GM19372 (cell line): ENCODE results near the gene KRTAP10-7.
"Not testable (repeated sequence)": the region's sequence is repeated elsewhere in the genome, so short reads cannot be mapped to it uniquely, and the experiment has no call there.

Experiments used
- ATAC-seq: cut with Tn5 transposase; IDR thresholded peaks from one replicate; pipeline ENCODE4 v1.9.1; 2021; ENCODE audit warnings: mild to moderate bottlenecking, low read depth, moderate library complexity; ENCODE audit not compliant: unreplicated experiment

Gene KRTAP10-7

DNA sequence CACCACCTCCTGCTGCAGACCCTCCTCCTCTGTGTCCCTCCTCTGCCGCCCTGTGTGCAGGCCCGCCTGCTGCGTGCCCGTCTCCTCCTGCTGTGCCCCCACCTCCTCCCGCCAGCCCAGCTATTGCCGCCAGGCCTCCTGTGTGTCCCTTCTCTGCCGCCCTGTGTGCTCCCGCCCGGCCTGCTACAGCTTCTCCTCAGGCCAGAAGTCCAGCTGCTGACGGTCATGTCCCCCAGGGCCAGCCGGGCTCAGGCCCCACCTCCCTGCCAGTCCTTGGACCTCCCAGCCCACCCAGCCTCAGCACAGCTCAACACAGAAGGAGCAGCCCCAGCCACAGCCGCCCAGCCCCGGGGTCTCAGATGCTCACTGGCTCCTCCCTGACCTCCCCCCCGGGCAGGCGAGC is 27.4 kb downstream of the KRTAP10-7 start:
- ATAC-seq = not testable (repeated sequence)

DNA sequence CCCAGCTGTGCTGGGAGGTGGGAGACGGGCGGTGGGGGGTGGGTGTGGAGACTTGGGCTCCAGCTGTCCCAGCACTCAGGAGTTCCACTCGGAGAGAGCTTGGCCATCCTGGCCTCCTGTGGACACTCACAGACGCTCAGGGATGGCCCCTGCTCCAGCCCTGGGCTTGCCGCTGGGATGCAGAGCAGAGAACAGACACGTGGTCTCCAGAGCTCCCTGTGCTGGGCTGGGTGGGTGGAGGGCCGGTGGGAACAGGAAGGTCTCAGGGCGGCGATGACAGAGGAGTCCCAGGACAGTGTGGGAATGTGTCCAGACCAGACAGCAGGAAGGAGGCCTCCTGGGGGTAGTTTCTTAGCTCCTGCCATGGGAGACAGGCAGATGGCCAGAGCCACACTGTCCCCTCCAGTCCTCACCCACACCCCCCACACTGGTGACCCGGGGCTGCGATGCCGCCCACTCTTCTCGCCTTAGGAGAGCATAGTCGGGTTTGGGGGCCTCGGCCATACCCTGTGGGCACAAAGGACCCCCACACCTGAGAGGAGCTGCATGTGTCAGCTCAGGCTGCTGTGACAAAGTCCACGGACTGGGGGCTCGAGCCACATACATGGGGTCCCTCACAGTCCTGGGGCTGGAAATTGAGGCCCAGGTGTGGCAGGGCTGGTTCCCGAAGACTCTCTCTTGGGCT is 28.5 kb downstream of the KRTAP10-7 start:
- ATAC-seq = no peak

DNA sequence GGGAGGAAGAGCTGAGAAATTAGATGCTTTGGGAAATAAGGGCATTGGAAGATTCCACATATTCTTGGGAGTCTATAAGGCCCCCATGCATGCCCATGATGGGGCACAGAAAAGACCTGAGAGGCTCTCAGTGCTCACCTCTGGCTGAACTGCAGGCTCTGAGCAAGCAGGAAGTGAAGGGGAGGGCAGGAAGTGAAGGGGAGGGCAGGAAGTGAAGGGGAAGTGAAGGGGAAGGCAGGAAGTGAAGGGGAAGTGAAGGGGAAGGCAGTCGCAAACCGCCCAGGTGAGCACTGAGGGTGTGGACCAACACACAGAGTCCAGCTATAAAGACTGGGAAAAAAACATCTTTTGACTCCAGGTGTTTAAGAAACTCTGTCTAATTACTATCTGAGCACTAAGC is 30.0 kb downstream of the KRTAP10-7 start:
- ATAC-seq = no peak

DNA sequence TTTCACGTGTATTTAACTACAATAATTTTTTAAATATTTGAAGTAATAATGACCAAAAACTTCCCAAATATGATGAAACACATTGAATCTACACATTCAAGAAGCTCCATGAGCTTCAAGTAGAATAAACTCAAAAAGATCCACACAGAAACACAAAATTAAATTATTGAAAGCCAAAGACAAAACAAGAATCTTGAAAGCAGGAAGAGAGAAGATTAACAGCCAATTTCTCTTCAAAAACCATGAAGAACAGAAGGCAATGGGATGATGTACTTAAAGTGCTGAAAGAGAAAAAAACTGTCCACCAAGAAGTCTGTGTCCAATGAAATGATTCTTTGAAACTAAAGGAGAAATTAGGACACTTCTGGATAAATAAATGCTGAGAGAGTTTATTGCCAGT is 31.7 kb downstream of the KRTAP10-7 start:
- ATAC-seq = no peak

DNA sequence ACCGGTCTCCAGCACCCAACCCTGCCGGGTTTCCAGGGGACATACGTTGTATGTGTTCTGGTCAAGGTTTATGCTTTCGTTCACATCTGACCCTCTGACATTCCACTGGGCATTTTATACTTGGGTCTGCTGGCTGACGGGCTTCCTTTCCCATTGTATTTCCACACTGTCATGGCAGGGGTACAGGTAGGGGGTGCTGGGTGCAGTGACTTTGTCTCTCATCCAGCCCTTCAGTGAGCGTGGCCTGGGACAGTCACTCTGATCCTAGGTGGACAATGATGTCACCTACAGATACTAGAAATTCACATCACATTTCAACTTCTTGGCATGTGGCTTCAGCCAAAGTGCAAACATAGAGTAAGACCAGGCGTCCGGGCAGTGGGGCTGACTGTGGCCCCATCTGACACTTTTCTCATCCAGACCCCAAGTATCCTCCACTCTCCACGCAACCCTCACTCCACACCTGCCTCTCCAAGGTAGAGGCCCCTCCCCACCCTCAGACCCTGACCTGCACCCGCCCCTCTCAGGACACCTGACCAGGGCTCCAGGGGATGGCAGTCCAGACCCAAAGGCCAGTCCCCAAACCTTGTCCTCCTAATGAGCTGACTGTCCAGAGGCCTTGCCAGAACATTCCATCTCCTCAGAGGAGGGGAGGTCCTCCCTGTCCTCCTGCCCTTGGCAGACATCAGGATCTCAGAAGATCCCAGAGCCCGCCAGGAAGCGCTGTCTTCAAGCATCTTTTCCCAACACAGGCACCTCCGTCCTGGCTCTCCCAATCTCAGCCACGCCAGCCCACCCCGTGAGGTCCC is 36.0 kb downstream of the KRTAP10-7 start:
- ATAC-seq = no peak

DNA sequence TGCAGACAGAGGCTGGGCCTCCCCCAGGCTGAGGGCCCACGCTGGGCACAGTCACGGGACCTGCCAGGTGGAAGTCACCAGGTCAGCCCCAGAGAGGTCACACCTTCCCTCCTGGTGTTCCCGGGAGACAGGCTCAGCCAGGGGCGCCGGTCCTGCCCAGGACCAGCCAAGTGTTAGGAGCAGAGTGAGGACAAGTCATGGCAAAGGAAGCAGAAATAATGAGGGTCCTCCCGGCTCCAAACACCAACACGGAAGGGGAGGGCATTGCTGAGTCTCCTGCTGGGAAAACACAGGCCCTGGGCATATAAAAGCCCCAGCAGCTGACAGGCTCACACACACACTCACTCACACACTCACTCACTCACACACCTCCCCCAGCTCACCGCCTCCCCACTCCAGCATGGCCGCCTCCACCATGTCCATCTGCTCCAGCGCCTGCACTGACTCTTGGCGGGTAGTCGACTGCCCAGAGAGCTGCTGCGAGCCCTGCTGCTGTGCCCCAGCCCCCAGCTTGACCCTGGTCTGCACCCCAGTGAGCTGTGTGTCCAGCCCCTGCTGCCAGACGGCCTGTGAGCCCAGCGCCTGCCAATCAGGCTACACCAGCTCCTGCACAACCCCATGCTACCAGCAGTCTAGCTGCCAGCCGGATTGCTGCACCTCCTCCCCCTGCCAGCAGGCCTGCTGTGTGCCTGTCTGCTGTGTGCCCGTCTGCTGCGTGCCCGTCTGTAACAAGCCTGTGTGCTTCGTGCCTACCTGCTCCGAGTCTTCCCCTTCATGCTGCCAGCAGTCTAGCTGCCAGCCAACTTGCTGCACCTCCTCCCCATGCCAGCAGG is 36.8 kb downstream of the KRTAP10-7 start, which contains the start of gene KRTAP10-10:
KRTAP10-10 (plus strand) TSS at position 339 of the 833 bp plus-strand sequence; CDS start at position 401, 62 bp downstream.
- ATAC-seq = no peak

DNA sequence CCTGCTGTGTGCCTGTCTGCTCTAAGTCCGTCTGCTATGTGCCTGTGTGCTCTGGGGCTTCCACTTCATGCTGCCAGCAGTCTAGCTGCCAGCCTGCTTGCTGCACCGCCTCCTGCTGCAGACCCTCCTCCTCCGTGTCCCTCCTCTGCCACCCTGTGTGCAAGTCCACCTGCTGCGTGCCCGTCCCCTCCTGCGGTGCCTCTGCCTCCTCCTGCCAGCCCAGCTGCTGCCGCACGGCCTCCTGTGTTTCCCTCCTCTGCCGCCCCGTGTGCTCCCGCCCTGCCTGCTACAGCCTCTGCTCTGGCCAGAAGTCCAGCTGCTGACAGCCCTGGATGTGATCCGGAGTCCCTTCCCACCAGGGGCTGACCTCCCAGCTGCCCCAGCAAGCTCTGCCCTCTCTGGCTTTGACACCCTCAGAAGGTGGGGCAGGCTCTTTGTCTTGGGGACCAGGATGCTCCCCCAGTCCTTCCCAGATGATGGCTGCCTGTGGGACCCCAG is 37.5 kb downstream of the KRTAP10-7 start:
- ATAC-seq = not testable (repeated sequence)

DNA sequence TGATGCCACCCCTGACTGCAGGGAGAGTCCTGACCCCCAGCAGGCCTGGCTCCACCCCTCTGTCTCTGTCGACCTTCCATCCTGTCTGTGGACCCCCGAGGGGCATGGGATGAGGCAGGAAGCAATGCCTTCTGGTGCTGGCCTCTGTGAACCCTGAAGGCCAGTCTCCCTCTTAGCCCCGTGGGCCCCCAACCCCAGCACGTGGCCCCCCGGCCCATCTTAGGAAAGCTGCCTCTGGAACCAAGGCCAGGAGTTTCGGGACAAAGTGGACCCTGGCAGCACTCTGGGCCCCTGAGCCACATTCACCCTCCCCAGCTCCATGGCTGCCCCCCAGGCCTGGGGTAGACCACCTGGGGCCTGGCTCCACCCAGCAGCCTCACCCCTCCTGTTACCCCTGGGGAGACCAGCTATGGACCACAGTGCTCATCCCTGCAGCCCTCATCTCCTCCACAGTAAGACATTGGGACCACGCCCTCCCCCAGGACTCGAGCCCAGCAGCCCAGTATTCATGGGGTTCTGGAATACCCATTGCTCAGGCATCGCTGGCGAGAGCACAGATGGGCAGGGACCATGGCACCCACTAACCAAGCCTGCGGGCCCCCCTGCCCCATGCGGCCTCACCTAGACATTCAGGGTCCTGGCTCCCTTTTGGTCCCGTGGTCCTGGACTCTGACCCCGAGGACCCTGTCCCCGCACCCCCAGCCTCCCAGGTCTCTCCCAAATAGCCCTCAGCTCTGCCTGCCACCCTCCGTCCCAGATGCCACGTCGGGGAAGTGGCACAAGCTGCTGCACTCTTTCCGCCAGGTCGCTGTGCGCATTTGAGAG is 38.3 kb downstream of the KRTAP10-7 start:
- ATAC-seq = not testable (repeated sequence)

DNA sequence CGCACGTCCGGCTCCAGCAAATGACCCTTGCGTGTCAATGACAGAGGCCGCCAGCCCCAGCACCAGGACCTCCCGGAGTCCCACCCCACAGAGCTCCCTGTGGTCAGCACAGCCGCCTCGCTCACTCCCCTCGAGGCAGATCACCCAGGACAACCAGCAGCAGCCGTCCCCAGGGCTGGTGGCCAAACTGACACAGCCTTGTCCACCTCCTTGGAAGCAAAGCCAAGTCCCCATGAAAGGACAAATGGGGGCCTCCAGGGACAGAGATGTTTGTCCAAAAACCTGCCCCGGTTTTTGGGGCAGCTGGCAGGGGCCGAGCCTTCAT is 38.9 kb downstream of the KRTAP10-7 start:
- no peak for ATAC-seq

DNA sequence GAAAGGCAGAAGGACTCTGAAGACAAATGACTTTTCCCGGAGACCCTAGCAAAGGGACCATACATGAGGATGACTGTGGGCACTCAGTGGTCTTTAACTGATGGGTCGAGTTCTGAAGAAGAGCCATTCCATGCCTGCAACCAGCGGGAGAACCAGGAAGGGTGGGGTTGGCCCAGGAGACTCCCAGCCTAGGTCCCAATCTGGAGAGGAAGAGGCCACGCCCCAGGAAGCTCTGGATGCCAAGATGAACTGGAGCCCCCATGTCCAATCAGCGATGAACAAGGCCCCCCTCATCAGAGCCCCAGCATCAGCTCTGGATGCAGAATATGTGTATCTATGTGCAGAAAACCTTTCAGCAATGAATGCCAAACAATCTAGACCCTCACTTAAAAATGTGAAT is 40.4 kb downstream of the KRTAP10-7 start:
- ATAC-seq = no peak

DNA sequence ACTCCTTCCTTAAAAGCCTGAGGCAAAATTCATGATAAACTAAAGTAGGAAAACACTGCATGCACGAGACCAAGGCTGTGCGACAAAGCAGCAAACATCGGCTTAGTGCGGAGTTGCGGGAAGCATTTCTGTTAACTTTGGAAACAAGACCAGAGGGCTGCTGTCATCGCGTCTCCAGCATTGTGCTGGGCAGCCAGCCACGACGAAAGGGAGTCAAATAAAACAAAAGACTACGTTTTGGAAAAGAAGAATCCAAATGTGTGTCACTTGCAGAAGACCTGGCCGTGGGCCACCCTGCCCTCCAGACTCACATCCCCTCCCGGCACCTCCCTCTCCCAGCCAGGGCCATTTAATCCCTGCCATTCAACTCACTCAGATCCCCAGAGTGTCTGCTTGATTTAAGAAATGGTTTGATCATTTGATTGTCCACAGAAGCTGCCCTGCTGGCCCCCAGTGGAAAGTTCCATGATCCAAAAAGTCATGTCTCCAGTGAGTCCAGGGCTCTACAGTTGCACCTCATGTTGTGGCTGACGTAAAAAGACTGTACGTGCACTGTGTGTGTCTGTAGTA is 43.4 kb downstream of the KRTAP10-7 start:
- ATAC-seq = no peak

DNA sequence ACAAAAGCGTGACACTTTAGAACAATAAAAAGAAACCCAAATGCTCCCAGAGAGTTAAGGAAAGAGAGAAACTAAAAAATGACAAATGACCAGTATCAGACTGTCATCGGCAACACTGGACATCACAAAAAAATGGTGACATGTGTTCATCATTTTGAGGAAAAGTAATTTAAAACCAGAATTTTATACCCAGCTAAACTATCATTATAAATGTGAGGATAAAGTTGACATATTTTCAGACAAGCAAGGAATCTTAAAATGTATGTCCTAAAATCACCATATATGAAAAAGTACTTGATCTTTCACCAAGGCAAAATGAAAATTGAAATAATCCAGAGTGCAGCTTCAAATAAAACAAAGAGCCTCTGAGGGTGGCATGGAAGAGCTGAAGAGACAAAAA is 44.5 kb downstream of the KRTAP10-7 start:
- no peak for ATAC-seq

DNA sequence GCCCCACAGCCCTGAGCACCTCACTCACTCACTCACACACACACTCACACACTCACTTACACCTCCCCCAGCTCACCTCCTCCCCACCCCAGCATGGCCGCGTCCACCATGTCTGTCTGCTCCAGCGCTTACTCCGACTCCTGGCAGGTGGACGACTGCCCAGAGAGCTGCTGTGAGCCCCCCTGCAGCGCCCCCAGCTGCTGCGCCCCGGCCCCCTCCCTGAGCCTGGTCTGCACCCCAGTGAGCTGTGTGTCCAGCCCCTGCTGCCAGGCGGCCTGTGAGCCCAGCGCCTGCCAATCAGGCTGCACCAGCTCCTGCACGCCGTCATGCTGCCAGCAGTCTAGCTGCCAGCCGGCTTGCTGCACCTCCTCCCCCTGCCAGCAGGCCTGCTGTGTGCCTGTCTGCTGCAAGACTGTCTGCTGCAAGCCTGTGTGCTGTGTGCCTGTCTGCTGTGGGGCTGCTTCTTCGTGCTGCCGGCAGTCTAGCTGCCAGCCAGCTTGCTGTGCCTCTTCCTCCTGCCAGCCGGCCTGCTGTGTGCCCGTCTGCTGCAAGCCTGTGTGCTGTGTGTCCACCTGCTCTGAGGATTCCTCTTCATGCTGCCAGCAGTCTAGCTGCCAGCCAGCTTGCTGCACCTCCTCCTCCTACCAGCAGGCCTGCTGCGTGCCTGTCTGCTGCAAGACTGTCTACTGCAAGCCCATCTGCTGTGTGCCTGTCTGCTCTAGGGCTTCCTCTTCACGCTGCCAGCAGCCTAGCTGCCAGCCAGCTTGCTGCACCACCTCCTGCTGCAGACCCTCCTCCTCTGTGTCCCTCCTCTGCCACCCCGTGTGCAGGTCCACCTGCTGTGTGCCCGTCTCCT is 46.2 kb downstream of the KRTAP10-7 start, which contains the start of gene KRTAP10-11:
KRTAP10-11 (plus strand) TSS at position 49 of the 856 bp plus-strand sequence; CDS start at position 94, 45 bp downstream.
- ATAC-seq = not testable (repeated sequence)

DNA sequence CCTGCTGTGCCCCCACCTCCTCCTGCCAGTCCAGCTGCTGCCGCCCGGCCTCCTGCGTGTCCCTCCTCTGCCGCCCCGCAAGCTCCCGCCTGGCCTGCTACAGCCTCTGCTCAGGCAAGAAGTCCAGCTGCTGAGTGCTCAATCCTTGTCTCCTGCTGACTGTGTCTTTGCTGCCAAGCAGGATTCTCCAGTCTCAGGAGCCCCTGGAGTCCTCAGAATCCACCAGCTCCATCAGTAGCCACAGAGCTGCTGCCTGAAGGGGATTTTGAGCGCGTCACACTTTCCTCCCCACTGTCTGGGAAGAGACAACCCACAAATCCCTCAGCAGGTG is 46.8 kb downstream of the KRTAP10-7 start:
- no peak for ATAC-seq

DNA sequence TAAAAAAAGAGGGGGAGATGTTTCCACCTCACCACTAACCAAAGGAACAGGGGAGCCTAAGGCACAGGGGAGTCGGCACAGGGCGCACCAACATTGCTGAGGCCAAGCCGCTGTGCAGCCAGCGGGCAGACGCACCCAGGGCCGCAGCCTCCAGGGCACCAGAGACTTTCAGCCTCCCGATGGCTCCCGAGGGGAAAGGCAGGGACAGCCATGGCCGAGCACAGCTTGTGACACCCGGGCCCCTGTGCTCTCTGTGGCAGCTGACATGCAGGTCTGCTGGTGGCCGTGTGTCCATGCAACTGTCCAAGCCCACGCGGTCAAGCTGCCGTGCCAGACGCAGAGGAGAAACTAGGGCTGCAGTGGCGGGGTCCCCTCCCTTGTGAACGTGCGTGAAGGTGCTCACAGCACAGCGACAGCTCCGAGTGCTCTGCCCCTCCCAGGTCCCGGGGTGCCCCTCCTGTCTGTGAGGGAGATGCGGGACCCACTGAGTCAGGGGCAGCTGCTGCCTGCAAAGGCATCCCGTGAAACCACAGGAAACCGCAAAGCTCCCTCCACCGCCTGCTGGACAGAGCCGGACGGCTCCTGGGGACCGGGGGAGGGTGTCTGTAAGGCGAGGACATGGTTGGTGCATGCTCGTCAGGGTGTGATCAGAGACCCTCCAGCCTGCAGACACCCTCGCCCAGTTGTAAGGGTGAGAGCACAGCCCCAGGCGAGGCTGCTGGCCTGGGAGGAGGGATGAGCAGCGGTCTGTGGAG is 48.3 kb downstream of the KRTAP10-7 start:
- ATAC-seq = no peak

DNA sequence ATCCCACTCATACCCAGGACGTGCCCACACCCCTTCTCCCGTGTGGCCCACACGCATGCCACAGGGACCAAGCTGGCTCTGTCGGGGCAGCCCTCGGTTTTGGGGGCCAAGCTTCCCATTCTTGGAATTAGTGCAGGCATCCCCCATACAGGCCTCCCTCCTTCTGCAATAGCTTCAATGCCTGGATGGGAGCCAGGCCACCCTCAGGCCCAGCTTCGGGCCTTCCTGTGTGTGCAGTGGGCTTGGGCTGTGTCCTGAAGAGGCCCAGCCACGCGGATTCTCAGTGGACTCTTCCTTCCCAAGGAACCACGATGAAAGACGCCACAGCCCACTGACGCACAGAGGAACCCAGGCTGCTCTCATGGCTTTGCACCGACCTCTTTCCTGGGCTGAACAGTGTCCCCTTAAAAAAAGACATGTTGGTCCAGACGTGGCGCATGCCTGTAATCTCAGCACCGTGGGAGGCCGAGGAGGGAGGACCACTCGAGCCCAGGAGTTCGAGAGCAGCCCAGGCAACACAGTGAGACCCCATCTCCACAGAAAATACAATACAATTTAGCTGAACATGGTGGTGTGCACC is 49.2 kb downstream of the KRTAP10-7 start:
- no peak for ATAC-seq

DNA sequence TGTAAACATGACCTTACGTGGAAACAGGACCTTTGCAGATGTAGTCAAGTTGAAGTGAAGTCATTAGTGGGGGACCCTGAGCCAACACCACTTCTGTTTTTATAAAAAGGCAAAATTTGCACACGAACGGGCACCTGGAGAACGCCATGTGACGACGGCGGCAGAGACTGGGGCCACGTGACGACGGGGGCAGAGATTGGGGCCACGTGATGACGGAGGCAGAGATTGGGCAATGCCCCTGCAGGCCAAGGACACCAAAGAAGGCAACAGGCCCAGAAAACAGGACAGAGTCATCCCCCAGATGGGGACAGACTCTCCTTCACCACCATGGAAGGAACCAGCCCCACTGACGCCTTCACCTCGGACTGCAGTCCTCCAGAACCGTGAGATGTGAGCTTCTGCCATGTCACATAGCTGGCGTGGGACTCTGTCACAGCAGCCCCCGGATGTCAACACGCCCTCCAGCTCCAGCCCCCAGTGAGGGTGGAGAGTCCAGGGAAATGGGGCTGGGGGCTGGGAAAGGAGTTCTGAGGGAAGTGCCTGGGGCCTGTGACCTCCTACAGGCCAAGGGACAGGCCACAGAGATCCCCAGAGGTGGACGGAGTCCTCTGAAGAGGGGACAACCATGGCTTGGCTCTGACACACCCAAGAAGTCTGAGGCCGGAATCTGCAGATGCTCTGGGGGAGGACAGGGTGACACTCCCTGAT is 50.0 kb downstream of the KRTAP10-7 start:
- ATAC-seq = no peak
